Right lobe of liver (tissue), 6 donors: Measurements from ENCODE around the gene HNRNPDL. TPM values are rescaled to one million over a fixed set of nuclear protein-coding genes. Genes with fewer than 3 reads are reported as not detected.

Experiments used
- ATAC-seq, 4 donors: fragments of 200-7000 bp; cut with Tn5 transposase; one replicate each; pipeline ENCODE4 v1.9.1; 2020; ENCODE audit warnings: mild to moderate bottlenecking in 4 of 4, moderate library complexity in 4 of 4
- DNase-seq, 3 donors: peaks; one replicate each; pipeline ENCODE4 v3.0.0-alpha.2; 2020
- H3K27ac ChIP-seq, 3 donors: fragments of 200-600 bp; one replicate each; pipeline ENCODE4 v1.8.0; 2022
- H3K27me3 ChIP-seq, 2 donors: fragments of 200-600 bp; one replicate each; pipeline ENCODE4 v1.8.0; 2022
- H3K36me3 ChIP-seq, 4 donors: fragments of 200-600 bp; sonication (generic) in 1 of 4; one replicate each; pipeline versions ENCODE4 v1.5.1 to v1.8.0; 2017 to 2022; ENCODE audit warnings: control low read depth in 1 of 4
- H3K4me1 ChIP-seq, 4 donors: fragments of 200-600 bp; sonication (generic) in 1 of 4; one replicate each; pipeline versions ENCODE4 v1.5.1 to v1.8.0; 2017 to 2022; ENCODE audit warnings: control low read depth in 1 of 4
- H3K4me3 ChIP-seq, 3 donors: fragments of 200-600 bp; one replicate each; pipeline ENCODE4 v1.8.0; 2022
- H3K9me3 ChIP-seq, 4 donors: fragments of 200-600 bp; sonication (generic) in 1 of 4; one replicate each; pipeline versions ENCODE4 v1.5.1 to v1.8.0; 2017 to 2022; ENCODE audit warnings: control low read depth in 1 of 4
- POLR2A ChIP-seq: fragments of 450-650 bp; IDR thresholded peaks from one replicate; pipeline ENCODE4 v1.6.1; 2017; ENCODE audit warnings: antibody characterized with exemption, mild to moderate bottlenecking
- WGBS: methylation state at CpG from one replicate; pipeline ENCODE4 v1.1.6; 2018; ENCODE audit warnings: low coverage, low lambda C conversion rate; ENCODE audit not compliant: insufficient coverage; ENCODE audit errors: missing lambda C conversion rate; 5-methylcytosine and 5-hydroxymethylcytosine counted together
- intact Hi-C, 2 donors: fragments of 100-400 bp; cut with DNase I; formaldehyde crosslinking; loops; one replicate each; pipeline versions ENCODE4 v1.11.2 to v1.14.1; 2022
- total RNA-seq, 6 experiments: library from RNA; depleted of rRNA in 2 of 6; stranded (reverse); fragments of >200 nt in 2 of 6; fragmentation: NEBNext Ultra II Directional in 3 of 6; extraction: Animal tissue kit (Norgen Biotek cat#: 25700) in 3 of 6; gene quantifications; one replicate each; pipeline versions ENCODE4 v1.1.0 to v1.2.4, GENCODE V29; 2016 to 2023
- TF ChIP-seq, protein P1 (sequence below), 4 donors: fragments of 200-600 bp in 3 of 4; fragments of 450-650 bp in 1 of 4; IDR thresholded peaks; one replicate each; pipeline versions ENCODE4 v1.5.1 to v1.8.0; 2016 to 2022; ENCODE audit warnings: antibody characterized with exemption in 4 of 4, mild to moderate bottlenecking in 2 of 4
- donor health status: DM: no; HTN: yes; CAD: no.
- donor health status: DM: no; HTN: no; CAD: no.
- donor health status: DM: no; HTN: no; CAD: no.
- donor health status: DM: no; HTN: yes; CAD: no.
- donor health status: DM: no; HTN: yes; CAD: no.

The HNRNPDL gene
- total RNA-seq, 6 experiments from 2014 or later, result 43.0 to 55.0 (median 52.4) TPM

DNA sequence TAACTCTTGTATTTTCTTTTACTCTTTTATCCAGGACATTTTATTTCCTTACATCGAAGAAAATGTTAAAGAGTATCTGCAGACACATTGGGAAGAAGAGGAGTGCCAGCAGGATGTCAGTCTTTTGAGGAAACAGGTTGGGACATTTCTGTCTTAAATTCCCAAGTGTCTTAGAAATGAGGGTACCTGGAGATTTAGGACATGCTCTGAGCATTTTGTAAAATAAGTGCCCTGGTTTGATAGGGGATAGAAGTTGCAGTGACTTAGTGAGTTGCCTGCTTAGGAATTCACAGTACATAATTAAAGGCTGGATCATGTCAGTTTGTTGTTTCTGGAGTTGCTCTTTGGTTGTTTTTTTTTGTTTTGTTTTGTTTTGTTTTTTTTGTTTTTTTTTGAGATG is 17.6 kb upstream of the HNRNPDL start:
- Histone ChIP-seq H3K4me1 (no peaks in the 10 kb centered on the region), H3K4me3 (no peak overlapping the region), H3K9me3 (no peaks in the 10 kb centered on the region), H3K27me3 (no peaks in the 10 kb centered on the region), H3K36me3 (peaks cover 0 to 18% (median 7%) of the 10 kb centered on the region in 4 donors), H3K27ac (no peak overlapping the region)
- DNase-seq, result no peak
- TF ChIP-seq, protein P1, sequence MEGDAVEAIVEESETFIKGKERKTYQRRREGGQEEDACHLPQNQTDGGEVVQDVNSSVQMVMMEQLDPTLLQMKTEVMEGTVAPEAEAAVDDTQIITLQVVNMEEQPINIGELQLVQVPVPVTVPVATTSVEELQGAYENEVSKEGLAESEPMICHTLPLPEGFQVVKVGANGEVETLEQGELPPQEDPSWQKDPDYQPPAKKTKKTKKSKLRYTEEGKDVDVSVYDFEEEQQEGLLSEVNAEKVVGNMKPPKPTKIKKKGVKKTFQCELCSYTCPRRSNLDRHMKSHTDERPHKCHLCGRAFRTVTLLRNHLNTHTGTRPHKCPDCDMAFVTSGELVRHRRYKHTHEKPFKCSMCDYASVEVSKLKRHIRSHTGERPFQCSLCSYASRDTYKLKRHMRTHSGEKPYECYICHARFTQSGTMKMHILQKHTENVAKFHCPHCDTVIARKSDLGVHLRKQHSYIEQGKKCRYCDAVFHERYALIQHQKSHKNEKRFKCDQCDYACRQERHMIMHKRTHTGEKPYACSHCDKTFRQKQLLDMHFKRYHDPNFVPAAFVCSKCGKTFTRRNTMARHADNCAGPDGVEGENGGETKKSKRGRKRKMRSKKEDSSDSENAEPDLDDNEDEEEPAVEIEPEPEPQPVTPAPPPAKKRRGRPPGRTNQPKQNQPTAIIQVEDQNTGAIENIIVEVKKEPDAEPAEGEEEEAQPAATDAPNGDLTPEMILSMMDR (IDR thresholded peaks at IDR 0.05), result no peak
- TF ChIP-seq POLR2A, result no peak
- 91% methylated on average over 1 of the region's 1 CpG for WGBS
- no peak for ATAC-seq
- intact Hi-C loops, result no loop called here

DNA sequence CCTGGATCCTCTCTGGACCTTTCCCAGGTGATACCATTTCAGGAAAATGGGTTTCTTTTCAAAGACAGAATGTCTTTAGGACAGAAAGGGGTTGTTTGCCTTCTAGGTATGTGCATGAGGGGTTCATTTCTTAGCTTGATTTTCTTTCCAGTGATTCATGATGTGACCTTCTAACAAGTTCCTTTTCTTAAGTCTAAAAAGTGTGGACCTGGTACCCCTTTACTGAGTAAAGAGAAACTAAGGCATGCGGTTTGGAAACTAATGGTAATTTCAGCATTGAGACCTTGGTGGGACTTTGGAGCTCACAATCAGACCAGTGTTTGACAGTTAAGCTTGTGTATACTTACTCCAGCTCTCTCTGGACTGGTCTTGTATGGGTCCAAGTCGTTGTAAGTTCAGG is 8.8 kb upstream of the HNRNPDL start:
- ATAC-seq, result no peak

DNA sequence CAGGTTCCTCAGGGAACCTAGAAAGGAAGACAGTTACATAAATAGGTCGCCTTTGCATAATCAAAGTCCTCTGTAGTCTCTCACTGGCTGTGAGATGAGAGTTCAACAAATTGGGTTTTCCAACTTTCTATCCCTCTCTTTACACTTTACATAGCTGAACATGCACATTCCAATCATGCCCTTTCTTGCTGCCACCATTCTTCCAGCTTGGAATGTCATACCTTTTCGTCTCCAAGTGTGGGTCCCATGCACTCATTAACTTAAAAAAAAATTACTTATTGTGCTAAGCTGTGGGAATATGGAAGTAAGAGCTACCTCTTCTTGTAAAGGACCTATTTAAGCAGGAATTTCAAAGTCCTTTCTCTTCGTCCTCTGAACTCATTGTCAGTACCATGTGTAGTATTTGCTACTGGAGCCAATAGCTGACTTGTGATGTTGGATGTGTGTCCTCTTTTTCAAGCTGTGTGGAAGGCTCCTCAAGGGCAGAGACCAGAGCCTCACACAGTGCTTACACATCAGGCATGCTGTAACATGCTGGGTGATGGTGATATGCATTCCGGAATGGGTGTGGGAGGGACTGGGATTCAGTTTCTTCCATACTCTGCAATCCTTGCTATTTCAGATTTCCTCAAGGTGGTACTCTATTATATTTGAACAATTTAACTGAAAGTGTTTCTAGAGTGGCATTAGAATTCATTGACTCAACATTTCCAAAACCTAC is 7.2 kb upstream of the HNRNPDL start:
- DNase-seq (no peak), ATAC-seq (no peak)
- Histone ChIP-seq H3K27ac (no peak overlapping the region), H3K36me3 (no peaks in the 10 kb centered on the region), H3K27me3 (no peaks in the 10 kb centered on the region), H3K9me3 (no peaks in the 10 kb centered on the region), H3K4me3 (no peak overlapping the region), H3K4me1 (no peaks in the 10 kb centered on the region)
- TF ChIP-seq, protein P1 (IDR thresholded peaks at IDR 0.05), result no peak
- no peak for TF ChIP-seq POLR2A
- 71% methylated on average over 4 of the region's 4 CpGs for WGBS
- intact Hi-C loops, result no loop called here

More for the DNA sequence above, 8.8 kb upstream of the HNRNPDL start:
- no peaks in the 10 kb centered on the region for H3K4me1 ChIP-seq
- TF ChIP-seq, protein P1 (IDR thresholded peaks at IDR 0.05), result no peak
- intact Hi-C loops, result no loop called here
- no peak overlapping the region for H3K4me3 ChIP-seq
- no peaks in the 10 kb centered on the region for H3K36me3 ChIP-seq
- no peaks in the 10 kb centered on the region for H3K9me3 ChIP-seq
- 69% methylated on average over 2 of the region's 2 CpGs for WGBS
- DNase-seq, result no peak
- no peak overlapping the region for H3K27ac ChIP-seq
- H3K27me3 ChIP-seq, result no peaks in the 10 kb centered on the region

DNA sequence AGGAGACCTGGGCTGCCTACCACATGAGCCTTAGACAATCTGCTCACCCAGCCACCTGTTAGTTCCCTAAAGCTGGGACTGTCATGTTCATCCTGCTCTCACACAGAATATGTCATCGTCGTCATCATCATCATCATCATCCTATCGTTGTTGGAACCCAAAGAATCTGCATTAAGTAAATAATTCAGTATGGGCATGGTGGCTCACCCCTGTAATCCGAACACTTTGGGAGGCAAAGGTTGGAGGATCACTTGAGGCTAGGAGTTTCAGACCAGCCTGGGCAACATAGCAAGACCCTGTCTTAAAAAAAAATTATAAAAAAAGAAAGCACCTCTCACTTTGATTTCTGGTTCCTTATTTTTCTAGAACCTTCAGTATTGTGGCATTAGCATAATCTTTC is 6.5 kb upstream of the HNRNPDL start:
- no peaks in the 10 kb centered on the region for H3K36me3 ChIP-seq
- WGBS, result 100% methylated on average over 3 of the region's 4 CpGs

More for the DNA sequence above, 6.5 kb upstream of the HNRNPDL start:
- ATAC-seq (no peak), DNase-seq (no peak)
- intact Hi-C loops, result no loop called here
- Histone ChIP-seq H3K4me3 (no peak overlapping the region), H3K9me3 (no peaks in the 10 kb centered on the region), H3K27me3 (no peaks in the 10 kb centered on the region), H3K27ac (no peak overlapping the region), H3K4me1 (peaks cover 0 to under 1% (median 0%) of the 10 kb centered on the region in 4 donors)
- no peak for TF ChIP-seq POLR2A
- TF ChIP-seq, protein P1 (IDR thresholded peaks at IDR 0.05), result no peak
